Glutamatergic neuron (in vitro differentiated cells): ENCODE measurements around the gene MAP3K19. TPM values are rescaled to one million over a fixed set of nuclear protein-coding genes. Genes with fewer than 3 reads are reported as not detected.
"Not testable (repeated sequence)": the region's sequence is repeated elsewhere in the genome, so short reads cannot be mapped to it uniquely, and the experiment has no call there.

Source experiments
- DNase-seq: peaks from one replicate; pipeline ENCODE4 v3.0.0; 2022
- H3K27ac Mint-ChIP-seq: one replicate; pipeline ENCODE4 v1.8.0; 2020; ENCODE audit warnings: mild to moderate bottlenecking, mixed read lengths, inconsistent platforms; ENCODE audit not compliant: unreplicated experiment
- H3K27me3 Mint-ChIP-seq: one replicate; pipeline ENCODE4 v1.8.0; 2020; ENCODE audit warnings: mild to moderate bottlenecking, moderate library complexity, mixed read lengths, inconsistent platforms; ENCODE audit not compliant: unreplicated experiment
- H3K36me3 Mint-ChIP-seq: one replicate; pipeline ENCODE4 v1.8.0; 2020; ENCODE audit warnings: mild to moderate bottlenecking, mixed read lengths, inconsistent platforms; ENCODE audit not compliant: unreplicated experiment
- H3K4me1 Mint-ChIP-seq: one replicate; pipeline ENCODE4 v1.8.0; 2020; ENCODE audit warnings: mild to moderate bottlenecking, low read depth, mixed read lengths, inconsistent platforms; ENCODE audit not compliant: unreplicated experiment
- H3K4me3 Mint-ChIP-seq: one replicate; pipeline ENCODE4 v1.8.0; 2020; ENCODE audit warnings: mild to moderate bottlenecking, mixed read lengths, inconsistent platforms; ENCODE audit not compliant: unreplicated experiment
- H3K9me3 Mint-ChIP-seq: one replicate; pipeline ENCODE4 v1.8.0; 2020; ENCODE audit warnings: mild to moderate bottlenecking, moderate library complexity, mixed read lengths, inconsistent platforms; ENCODE audit not compliant: unreplicated experiment
- CTCF ChIP-seq: fragments of 200-600 bp; sonication (generic); IDR thresholded peaks from one replicate; pipeline ENCODE4 v1.5.0; 2021; ENCODE audit not compliant: partially characterized antibody, unreplicated experiment
- total RNA-seq: library from RNA; stranded (reverse); fragmentation: NEBNext Ultra II Directional; extraction: Animal tissue kit (Norgen Biotek cat#: 25700); gene quantifications from one replicate; pipeline ENCODE4 v1.2.1, GENCODE V29; 2021; ENCODE audit not compliant: unreplicated experiment

Gene MAP3K19
- total RNA-seq, 1 donor from 2014 or later: not detected

- Mint-ChIP-seq H3K4me1 (peaks cover 10% of the 10 kb centered on the region), H3K36me3 (peaks cover 22% of the 10 kb centered on the region), H3K9me3 (peaks cover 12% of the 10 kb centered on the region), H3K27me3 (peaks cover 7% of the 10 kb centered on the region), H3K4me3 (no peak overlapping the region), H3K27ac (no peak overlapping the region)
- no peak for DNase-seq
- no peak for TF ChIP-seq CTCF
Observed at GRCh38 chr2:134975281-134976009, 71.8 kb downstream of the MAP3K19 start.

GRCh38 chr2:134973241-134974138, 73.8 kb downstream of the MAP3K19 start:
- no peak for TF ChIP-seq CTCF
- no peak for DNase-seq
- Mint-ChIP-seq H3K27me3 (peaks cover 5% of the 10 kb centered on the region), H3K27ac (no peak overlapping the region), H3K36me3 (peaks cover 29% of the 10 kb centered on the region), H3K4me1 (peaks cover 2% of the 10 kb centered on the region), H3K4me3 (no peak overlapping the region), H3K9me3 (peaks cover 23% of the 10 kb centered on the region)

DNA sequence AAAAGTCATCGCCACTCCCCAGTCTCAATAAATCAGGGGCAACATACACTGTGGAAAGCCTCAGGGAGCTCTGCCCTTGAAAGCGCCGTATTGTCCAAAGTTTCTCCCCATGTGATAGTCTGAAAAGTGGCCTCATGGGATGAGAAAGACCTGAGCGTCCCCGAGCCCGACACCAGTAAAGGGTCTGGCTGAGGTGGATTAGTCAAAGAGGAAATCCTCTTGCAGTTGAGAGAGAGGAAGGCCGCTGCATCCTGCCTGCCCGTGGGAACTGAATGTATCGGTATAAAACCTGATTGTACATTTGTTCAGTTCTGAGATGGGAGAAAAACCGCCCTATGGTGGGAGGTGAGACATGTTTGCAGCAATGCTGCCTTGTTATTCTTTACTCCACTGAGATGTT, 80.1 kb downstream of the MAP3K19 start:
- DNase-seq, H3K4me1 Mint-ChIP-seq, H3K27ac Mint-ChIP-seq, H3K27me3 Mint-ChIP-seq, H3K4me3 Mint-ChIP-seq, H3K36me3 Mint-ChIP-seq: not testable (repeated sequence)
- H3K9me3 Mint-ChIP-seq: peaks cover 15% of the 10 kb centered on the region

GRCh38 chr2:134957477-134957876, 89.8 kb downstream of the MAP3K19 start:
- H3K9me3 Mint-ChIP-seq: peaks cover 5% of the 10 kb centered on the region
- no peak for TF ChIP-seq CTCF
- H3K4me3 Mint-ChIP-seq: no peak overlapping the region
- H3K4me1 Mint-ChIP-seq: peaks cover 8% of the 10 kb centered on the region
- H3K27ac Mint-ChIP-seq: no peak overlapping the region
- H3K27me3 Mint-ChIP-seq: peaks cover 3% of the 10 kb centered on the region
- H3K36me3 Mint-ChIP-seq: peaks cover 4% of the 10 kb centered on the region
- DNase-seq: no peak

- Mint-ChIP-seq H3K27ac (no peak overlapping the region), H3K4me1 (peaks cover 8% of the 10 kb centered on the region), H3K36me3 (peaks cover 4% of the 10 kb centered on the region), H3K27me3 (no peaks in the 10 kb centered on the region), H3K9me3 (no peaks in the 10 kb centered on the region), H3K4me3 (no peak overlapping the region)
- DNase-seq: no peak
- no peak for TF ChIP-seq CTCF
Observed at GRCh38 chr2:134955744-134956143, 91.5 kb downstream of the MAP3K19 start.
